ENCODE results near the gene ZNF808.
"Not testable (repeated sequence)": the region's sequence is repeated elsewhere in the genome, so short reads cannot be mapped to it uniquely, and the experiment has no call there.

The ZNF808 gene

GRCh38 chr19:52527134-52527955 lies at the start of gene ZNF808:
Gene ZNF808 (plus strand): TSS chr19:52527668. CDS start chr19:52543285, 15,617 bp downstream.
- DNase-seq, result peak; percentile 94

DNA sequence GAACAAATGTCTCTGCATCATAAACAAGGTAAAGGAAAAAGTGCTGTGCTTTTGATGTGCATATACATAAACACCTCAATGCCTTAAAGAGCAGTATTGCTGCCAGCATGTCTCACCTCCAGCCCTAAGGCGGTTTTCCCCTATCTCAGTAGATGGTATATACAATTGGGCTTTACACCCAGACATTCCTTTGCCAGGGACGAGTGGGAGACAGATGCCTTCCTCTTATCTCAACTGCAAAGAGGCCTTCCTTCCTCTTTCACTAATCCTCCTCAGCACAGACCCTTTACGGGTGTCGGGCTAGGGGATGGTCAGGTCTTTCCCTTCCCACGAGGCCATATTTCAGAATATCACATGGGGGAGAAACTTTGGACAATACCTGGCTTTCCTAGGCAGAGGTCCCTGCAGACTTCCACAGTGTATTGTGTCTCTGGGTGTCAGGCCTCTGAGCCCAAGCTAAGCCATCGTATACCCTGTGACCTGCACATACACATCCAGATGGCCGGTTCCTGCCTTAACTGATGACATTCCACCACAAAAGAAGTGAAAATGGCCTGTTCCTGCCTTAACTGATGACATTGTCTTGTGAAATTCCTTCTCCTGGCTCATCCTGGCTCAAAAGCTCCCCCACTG lies 43.2 kb upstream of the ZNF808 start:
- DNase-seq, result not testable (repeated sequence)

- DNase-seq, result not testable (repeated sequence)
Measured at GRCh38 chr19:52485064-52485463, 42.4 kb upstream of the ZNF808 start.

GRCh38 chr19:52485561-52486240 lies 41.8 kb upstream of the ZNF808 start:
- peak; percentile 0 for DNase-seq

DNA sequence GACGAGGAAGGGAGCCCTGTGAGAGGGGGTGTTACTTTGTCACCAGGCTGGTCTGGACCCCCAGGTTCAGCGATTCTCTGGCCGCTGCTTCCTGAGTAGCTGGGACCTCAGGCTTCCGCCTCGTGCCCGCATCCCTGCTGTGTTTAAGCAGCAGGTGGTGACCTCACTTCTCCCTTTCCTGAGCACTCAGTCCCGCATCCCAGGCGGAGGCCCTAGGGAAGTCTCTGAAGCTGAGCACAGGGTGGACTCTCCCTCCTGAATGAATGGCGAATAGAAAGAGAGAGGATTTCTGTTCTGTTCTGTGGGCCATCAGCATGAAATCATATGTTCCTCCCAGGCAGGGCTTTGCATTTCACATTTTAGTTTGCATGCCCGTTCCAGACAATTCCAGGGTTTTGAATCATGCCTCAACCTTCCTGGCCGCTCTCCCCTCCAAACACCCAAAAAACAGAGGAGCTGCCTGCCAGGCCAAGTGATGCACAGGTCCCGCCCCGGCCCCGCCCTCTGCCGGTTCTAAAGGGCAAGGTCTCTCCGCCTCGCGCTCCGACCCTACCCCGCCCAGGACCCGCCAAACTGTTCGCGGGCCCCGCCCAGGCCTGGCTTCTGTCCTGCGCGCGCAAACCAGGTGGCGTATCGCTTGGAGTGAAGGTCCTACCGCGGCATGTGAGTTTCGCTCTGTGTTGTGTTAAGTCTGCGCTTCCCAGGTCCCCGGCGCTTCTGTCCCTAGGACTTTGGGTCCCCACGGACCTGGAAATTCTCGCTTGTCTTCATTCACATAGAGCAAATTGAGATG lies 35.1 kb upstream of the ZNF808 start:
- DNase-seq, result peak; percentile 35

GRCh38 chr19:52492994-52493470 lies 34.4 kb upstream of the ZNF808 start:
- DNase-seq, result peak; percentile 33

- DNase-seq, result no peak
Measured at GRCh38 chr19:52494518-52494917, 33.0 kb upstream of the ZNF808 start.

GRCh38 chr19:52498571-52498970 lies 28.9 kb upstream of the ZNF808 start:
- DNase-seq, result no peak

DNA sequence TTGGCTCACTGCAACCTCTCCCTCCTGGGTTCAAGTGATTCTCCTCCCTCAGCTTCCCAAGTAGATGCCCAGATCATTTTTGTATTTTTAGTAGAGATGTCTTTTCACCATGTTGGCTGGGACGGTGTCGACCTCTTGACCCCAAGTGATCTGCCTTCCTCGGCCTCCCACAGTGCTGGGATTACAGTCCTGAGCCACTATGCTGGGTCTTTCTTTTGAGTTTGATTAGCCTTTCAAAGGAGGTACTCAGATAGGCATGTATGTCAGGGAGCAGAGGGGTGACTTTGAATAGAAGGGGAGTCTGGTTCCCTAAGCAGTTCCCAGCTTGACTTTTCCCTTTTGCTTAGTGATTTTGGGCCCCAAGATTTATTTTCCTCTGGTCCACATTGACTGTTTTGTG lies 27.0 kb upstream of the ZNF808 start:
- DNase-seq, result not testable (repeated sequence)

DNA sequence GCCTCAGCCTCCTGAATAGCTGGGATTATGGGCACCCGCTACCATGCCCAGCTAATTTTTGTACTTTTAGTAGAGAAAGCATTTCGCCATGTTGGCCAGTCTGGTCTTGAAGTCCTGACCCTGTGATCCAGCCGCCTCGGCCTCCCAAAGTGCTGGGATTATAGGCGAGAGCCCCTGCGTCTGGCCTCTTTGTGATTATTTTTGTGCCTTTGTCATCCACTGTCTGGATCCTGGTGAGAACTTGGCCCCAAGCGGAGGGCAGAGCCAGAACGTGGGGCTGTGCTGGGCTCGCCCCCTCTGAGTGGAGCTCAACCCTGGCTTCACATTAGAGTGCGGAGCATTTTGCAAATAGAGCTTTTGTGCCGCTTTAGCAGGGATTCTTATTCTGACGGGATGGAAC lies 26.5 kb upstream of the ZNF808 start:
- DNase-seq, result not testable (repeated sequence)

DNA sequence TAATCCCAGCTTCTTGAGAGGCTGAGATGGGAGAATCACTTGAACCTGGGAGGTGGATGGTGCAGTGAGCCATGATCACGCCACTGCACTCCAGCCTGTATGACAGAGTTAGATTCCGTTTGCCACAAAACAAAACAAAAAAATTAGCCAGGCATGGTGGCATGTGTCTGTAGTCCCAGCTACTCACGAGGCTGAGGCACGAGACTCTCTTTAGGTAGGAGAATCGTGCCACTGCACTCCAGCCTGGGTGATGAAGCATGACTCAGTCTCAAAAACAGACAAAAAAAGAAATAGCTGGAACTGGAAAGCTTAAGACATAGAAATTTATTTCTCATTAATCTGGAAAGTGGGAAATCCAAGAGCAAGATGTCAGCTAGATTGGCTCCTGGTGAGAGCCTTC lies 20.2 kb upstream of the ZNF808 start:
- DNase-seq, result no peak

DNA sequence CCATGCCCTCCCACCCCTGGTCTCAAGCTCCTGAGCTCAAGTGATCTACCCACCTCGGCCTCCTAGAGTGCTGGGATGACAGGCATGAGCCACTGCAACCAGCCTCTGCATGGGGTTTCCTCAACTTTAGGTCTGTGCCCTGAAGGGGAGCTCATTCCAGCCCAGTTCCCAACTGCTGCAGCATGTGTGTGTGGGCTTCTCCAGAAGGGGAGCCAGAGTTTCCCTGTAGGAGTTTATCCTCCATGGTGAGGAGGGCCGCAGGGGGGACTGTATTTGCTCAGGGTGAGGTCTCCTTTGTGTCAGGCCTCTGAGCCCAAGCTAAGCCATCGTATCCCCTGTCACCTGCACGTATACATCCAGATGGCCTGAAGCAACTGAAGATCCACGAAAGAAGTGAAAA lies 11.3 kb upstream of the ZNF808 start:
- no peak for DNase-seq

DNA sequence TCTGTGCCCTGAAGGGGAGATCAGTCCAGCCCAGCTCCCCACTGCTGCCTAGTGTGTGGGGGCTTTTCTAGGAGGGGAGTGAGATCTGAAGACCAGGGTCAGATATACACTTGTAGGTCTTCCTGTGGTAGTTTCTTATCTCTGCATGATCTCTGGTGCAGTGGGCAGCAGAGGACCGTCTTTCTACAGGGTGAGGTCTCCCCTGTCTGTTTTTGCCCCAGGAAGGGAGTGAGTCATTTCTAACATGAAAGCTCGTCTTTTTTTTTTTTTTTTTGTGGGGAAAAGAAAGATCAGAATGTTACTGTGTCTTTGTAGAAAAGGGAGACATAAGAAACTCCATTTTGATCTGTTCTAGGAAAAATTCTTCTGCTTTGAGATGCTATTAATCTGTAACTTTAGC lies 8.8 kb upstream of the ZNF808 start:
- DNase-seq, result no peak

- DNase-seq, result not testable (repeated sequence)
Measured at GRCh38 chr19:52519175-52519574, 8.3 kb upstream of the ZNF808 start.

DNA sequence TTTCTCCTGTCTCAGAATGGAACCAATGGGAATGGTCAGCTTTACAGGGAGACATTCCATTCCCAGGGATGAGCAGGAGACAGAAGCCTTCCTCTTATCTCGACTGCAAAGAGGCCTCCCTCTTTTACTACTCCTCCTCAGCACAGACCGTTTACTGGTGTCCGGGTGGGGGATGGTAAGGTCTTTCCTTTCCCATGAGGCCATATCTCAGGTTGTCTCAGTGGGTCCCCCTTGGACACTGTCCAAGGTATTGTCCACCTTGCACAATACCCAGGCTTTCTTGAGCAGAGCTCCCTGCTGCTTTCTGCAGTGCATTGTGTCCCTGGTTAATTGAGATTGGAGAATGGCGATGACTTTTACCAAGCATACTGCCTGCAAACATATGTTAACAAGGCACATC lies 7.5 kb upstream of the ZNF808 start:
- DNase-seq, result no peak

- DNase-seq, result no peak
Measured at GRCh38 chr19:52522551-52522950, 4.9 kb upstream of the ZNF808 start.

DNA sequence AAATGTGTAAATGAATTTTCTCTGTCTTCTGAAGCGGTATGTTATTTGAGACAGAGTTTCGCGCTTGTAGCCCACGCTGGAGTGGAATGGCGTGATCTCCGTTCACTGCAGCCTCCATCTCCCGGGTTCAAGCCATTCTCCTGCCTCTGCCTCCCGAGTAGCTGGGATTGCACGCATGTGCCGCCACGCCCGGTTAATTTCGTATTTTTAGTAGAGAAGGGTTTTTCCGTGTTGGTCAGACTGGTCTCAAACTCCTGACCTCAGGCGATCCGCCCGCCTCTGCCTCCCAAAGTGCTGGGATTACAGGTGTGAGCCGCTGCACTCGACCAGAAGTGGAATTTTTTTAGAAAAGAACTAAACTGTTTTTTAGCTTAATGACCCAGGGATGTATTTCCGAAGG lies 3.4 kb upstream of the ZNF808 start:
- DNase-seq, result no peak

DNA sequence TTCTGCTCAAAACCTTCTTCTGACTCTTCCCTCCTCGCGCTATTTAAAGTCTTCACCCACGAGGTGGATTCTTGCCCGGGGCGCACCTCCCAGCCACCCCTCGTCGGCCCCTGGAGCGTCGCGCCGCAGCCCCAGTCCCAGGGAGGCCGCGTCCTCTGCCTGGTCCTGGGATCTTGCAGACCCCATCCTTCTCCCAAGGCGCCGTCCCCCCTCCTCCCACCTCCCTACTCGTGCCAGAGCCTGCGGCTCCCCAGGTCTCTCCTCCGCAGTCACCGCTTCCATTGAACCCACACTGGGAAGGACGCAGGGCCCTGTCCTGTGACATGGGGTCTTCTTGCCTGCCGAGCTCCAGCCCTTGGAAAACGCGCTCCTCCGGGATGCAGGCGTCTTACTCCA lies 486 bp downstream of the ZNF808 start:
- DNase-seq, result peak; percentile 29

- no peak for DNase-seq
Measured at GRCh38 chr19:52532480-52532879, 5.0 kb downstream of the ZNF808 start.

DNA sequence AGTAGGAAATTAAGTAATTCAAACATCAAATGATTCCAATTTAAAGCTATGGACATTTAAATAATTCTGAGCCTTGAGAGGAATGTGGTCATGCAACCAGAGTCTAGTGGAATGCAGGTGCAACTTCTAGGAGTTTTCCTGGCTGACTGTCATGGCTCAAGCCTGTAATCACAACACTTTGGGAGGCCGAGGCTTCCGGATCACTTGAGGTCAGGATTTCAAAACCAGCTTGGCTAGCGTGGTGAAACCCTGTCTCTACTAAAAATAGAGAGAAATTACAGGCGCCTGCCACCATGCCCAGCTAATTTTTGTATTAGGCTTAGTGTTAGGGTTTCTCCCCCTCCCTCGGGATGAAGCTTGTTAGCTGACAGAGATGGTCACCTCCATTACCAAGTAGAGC lies 6.4 kb downstream of the ZNF808 start:
- no peak for DNase-seq

DNA sequence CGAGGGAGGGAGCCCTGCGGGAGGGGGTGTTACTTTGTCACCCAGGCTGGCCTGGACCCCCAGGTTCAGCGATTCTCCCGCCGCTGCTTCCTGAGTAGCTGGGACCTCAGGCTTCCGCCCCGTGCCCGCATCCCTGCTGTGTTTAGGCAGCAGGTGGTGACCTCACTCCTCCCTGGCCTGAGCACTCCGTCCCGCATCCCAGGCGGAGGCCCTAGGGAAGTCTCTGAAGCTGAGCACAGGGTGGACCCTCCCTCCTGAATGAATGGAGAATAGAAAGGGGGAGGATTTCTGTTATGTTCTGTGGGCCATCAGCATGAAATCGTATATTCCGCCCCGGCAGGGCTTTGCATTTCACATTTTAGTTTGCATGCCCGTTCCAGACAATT lies 7.9 kb downstream of the ZNF808 start:
- DNase-seq, result not testable (repeated sequence)

DNA sequence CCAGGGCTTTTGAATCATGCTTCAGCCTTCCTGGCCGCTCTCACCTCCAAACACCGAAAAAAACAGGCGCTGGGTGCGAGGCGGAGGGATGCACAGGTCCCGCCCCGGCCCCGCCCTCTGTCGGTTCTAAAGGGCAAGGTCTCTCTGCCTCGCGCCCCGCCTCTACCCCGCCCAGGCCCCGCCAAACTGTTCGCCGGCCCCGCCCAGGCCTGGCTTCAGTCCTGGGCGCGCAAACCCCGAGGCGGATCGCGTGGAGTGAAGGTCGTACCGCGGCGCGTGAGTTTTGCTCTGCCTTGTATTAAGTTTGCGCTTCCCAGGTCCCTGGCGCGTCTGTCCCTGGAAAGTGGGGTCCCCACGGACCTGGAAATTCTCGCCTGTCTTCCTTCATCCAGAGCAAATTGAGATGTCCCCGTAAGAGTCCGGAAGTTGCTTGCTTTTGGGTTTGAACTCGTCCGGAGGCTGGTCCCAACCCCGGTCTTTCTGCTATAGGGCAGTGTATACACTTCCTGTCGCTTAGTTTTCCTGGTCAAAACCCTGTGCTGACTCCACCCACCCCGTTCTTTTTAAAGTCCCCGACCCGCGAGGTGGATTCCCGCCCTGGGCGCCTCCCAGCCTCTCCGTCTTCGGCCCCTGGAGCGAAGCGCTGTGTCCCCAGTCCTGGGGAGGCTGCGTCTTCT lies 8.4 kb downstream of the ZNF808 start:
- peak; percentile 90 for DNase-seq
